Activated CD4-positive, alpha-beta T cell treated with anti-CD3 and anti-CD28 coated beads, Interleukin-2, amount 50 U/mL, for 48 hours (primary cell): ENCODE results near the gene ZNF70.

Experiments used
- DNase-seq, 2 experiments: peaks; one replicate each; pipeline ENCODE4 v3.0.0-alpha.2; 2020

ZNF70 gene

DNA sequence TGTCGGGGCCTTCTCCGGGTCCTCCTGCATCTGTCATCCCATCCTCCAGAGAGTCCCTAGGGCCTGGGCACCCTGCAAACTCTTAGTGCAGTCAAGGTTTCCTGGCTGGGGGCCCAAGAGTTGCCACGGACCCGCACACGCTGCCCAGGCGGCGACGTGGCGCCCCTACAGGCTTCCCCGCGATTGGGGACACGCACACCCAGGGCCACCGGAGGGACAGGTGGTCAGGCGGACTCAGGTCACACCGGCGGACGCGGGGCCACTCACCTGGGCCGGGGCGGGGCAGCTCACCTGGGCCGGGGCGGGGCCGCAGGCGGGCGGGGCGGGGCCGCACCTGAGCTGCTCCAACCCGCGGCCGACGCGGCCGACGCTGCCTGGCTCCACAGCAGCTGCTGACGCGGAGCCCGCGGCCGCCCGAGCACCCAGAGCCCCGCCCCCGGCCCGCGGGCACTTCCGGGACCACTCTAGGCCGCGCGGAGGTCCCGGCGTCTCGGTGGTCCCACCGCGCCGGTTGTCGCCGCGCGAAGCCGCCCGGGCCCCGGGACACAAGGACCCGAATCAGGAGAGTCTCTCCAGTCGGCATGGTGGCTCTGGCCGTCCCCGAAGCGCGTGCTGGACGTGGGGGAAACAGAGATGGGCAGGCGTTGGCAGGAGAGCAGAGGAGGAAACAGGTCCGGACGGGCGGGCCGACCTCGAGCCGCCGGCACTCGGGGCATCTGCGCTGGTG lies at the start of gene ZNF70:
TSS of gene ZNF70 (minus strand) at position 399 of the 727 bp plus-strand sequence. CDS start 5,972 bp downstream, outside the sequence.
- peak; percentile 74 to 77 for DNase-seq

DNA sequence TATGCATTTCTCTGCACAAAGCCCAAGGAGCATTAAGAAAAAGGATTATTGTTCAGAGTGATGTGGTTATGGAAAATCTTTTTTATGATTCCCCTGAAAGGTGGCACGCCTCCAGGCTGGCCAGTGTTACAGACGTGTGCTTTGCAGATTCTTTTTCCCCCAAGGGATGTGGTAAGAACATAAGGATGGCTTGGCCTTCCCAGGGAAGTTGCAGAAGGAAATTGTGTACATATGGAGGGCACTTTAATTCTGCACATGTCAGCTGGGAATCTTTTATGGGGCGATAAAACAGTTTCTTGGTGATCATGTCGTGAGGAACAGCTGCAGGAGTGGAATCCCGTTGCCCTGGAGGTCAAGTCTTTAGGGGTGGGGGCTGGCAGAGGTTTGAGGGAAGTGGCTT lies 45.5 kb upstream of the ZNF70 start:
- no peak for DNase-seq

DNA sequence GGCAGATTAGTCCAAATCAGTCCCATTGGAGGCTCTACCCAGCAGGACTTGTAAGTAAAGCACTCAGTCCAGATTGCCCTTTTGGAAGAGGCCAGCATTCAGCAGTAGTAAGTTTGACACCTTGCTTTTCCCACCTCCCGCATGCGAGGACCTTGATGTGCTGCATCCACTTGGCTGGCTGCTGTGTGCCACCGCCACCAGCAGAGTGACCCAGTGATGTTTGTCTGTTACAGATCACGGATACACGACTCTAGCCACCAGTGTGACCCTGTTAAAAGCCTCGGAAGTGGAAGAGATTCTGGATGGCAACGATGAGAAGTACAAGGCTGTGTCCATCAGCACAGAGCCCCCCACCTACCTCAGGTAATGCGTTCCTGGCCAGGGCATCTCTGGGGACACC lies 42.4 kb upstream of the ZNF70 start:
- DNase-seq, result no peak

DNA sequence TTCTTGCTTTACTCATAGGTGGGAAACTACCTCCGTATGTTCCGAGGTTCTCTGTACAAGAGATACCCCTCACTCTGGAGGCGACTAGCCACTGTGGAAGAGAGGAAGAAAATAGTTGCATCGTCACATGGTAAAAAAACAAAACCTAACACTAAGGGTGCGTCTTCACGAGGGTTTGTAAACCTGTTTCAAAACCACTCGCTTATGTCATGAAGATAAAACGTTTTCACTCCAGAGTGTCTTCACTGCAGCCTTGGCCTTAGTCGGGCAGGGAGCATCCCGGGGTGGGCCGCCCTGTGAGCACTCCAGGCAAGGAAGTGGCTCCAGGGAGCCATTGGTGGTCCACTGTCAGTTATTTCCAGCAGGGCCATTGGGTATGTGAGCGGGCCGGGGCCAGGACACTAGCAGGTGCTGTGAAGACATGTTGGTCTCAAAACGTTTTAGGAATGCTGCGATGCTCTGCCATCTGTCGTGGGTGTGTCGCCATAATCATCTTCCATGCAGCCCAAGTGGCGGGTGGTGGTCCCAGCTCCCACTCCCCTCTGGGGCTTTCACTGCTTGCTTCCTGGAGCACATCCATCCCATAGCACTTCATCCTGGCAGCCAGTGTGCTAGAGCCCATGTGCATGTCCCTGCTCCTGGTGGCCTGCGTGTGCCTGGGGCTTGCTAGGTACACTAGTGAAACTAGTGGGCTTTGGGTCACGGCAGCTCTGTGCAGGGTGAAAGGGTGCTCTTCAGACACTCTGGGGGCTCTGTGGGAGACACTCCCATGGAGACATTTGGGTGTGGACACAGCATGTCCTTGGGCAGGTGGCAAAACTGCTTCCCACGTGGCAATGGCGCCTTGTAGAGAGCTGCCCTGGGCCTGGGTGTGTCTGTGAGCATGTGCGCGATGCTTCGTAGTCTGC lies 41.1 kb upstream of the ZNF70 start:
- DNase-seq, result no peak

DNA sequence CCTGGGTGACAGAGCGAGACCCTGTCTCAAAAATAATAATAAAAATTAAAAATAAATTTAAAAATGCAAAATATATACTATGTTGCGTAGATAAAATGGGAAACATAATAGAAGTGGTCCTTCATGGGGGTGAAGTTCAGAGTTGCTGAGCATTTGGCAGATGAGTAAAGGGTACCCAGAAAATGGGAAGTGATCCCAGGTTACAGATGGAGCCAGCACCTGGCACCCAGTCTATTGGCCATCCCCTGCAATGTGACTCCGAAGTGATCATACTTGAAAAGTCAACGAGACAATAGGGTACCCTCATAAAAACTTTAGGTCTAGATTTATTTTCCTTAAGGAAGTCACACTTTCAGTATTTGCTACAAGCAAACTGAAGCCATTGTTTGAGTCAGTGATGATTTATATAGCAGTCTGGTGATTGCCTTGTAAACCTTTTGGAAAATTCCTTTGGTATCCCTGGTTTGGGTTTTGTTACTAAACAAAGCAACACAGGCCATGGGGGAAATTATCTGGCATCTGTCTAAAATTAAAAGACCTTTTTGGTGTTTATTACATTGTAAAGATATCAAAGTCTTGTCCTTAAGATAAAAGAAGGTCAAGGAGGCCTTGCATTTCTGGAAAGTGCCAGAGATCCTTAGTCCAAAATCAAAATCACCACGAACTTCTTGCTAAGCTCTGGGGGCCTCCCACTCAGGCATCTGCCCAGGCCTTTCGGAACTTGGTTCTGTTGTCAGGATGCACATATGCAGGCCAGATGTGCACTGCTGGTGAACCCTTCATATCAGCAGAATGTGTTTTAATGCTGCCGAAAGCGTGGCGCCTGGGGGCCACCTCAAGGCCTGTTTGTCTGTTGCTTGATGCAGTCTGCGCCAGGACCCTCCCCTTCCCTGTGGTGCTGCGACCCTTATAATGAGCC lies 40.2 kb upstream of the ZNF70 start:
- DNase-seq, result no peak

DNA sequence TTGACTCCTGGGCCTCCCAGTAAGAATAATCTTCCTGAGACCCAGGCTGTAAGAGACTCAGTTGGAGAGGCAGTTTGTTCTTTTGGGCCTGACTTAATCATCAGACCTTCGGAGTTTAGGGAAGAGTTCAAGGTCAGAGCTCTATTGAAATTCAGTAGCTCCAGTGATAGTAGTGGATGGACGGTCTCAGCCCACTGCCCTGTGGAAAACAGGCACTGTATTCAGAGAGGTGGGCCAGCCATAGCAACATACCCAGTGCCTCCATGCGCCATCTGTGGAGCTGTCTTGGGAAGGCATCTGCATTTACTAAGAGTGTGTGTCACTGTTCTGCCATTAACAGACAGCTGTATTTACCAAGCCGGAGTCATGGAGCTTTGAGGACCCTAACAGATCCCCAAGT lies 38.7 kb upstream of the ZNF70 start:
- no peak for DNase-seq

DNA sequence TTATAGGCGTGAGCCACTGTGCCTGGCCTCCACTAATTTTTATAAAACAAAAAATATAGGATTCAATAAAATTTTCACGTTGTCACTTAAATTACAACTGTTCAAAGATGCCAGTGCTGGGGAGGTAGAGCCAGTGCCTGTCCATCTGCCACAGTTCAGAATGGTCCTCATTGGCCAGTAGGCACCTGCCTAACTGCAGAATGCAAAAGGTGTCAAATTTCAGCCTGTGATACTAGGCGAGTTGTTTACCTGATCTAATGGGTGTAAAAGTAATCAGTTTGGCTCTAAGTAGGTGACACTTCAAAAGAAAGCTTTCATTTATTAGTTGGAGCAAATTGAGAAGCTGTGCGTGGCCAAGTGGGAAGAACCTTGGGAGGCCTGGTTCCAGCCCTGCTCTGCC lies 38.2 kb upstream of the ZNF70 start:
- no peak for DNase-seq

DNA sequence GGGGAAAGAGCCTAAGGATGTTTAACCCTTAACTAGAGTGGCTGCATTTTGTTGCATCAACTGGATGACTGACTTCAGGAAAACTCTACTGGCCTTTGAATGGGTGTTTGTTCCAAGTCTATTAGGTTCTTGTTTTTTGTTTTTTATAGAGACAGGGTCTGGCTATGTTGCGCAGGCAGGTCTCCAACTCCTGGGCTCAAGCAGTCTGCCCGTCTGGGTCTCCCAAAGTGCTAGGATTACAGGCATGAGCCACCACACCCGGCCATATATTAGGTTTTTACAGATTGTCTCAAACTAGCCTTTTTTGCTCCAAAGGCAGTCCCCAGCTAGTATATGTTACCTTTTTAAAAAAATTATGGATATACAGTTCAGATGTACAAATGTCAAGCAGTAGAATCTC lies 37.0 kb upstream of the ZNF70 start:
- DNase-seq, result no peak

DNA sequence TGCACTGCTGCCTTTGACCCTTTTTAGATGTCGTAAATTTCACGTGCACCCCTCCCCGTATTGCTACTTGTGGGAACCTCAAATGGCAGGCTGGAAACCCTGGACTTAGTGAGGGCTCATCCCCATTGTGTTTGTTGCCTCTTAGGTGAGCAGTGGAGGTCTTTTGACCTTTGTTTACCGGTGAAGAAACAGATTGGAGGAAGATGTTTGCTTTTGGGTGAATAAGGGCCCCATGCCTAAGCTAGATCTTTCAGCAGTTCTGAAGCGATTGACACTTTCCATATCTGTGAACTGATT lies 36.6 kb upstream of the ZNF70 start:
- DNase-seq, result no peak

DNA sequence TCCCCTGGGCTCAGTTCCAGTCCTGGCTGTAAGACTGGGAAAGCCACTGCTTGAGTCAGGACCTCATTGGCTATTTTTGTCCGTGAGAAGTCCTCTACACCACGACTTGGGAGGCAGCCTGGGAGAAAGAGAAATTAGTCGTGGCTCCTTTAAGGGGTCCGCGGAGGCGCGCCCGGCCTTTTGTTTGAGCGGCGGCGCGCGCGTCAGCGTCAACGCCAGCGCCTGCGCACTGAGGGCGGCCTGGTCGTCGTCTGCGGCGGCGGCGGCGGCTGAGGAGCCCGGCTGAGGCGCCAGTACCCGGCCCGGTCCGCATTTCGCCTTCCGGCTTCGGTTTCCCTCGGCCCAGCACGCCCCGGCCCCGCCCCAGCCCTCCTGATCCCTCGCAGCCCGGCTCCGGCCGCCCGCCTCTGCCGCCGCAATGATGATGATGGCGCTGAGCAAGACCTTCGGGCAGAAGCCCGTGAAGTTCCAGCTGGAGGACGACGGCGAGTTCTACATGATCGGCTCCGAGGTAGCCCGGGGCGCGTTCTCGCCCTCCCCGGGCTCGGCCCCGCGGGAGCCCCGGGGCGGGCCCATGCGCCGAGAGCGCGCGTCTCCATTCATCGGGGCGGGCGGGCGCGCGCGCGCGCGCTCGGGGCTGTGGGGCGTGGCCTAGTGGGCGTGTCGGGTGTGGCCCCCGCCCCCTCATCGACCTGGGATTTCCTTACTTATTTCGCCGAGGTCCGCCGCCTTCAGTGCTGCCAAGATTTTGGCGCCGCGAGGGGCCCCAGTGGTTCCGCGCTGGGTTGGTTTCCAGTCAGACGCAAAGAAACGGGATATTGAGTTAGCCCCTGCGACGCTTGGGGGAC lies 36.1 kb upstream of the ZNF70 start, which contains the start of gene SMARCB1:
TSS of gene SMARCB1 (plus strand) at position 215 of the 848 bp plus-strand sequence. CDS start at position 419, 204 bp downstream.
- peak; percentile 87 to 88 for DNase-seq

DNA sequence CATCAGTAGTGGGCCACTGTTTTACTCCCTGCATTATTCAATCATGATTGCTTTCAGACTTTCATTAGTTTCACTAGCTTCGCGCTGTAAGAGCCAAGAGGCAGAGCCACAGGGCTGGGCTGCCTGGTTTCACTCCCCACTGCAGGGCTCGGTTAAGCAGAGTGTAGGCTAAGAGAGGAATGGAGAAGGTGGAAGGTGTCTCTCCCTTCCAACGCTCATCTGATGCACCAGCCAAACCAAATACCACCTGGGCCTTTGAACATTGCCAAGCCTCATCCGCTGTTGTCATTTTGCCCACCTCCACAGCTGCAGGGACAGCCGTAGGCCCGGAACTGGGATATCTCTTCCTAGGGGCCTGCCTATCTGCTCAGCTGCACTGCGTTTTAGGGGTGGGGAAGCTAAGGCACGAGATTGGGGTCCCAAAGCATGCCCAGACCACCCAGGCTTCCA lies 35.4 kb upstream of the ZNF70 start:
- no peak for DNase-seq

DNA sequence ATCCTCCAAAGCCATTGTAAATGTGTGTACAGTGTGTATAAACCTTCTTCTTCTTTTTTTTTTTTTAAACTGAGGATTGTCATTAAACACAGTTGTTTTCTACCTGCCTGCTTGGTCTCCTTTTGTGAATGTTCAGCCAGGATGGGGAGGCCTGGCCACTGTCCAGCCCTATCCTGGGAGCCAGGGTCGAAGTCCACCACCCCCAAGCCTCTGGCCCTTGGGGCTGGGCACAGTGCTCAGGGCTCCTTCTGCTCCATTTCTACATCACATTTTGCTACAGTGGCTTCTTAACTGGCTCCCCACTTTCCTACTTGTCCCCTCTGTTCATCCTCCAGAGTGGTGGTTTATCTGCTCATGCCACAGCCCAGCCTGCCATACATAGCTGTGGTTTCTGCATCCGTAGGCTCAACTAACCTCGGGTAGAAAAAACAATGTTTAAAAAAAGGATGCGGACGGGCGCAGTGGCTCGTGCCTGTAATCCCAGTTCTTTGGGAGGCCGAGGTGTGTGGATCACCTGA lies 33.4 kb upstream of the ZNF70 start:
- no peak for DNase-seq

DNA sequence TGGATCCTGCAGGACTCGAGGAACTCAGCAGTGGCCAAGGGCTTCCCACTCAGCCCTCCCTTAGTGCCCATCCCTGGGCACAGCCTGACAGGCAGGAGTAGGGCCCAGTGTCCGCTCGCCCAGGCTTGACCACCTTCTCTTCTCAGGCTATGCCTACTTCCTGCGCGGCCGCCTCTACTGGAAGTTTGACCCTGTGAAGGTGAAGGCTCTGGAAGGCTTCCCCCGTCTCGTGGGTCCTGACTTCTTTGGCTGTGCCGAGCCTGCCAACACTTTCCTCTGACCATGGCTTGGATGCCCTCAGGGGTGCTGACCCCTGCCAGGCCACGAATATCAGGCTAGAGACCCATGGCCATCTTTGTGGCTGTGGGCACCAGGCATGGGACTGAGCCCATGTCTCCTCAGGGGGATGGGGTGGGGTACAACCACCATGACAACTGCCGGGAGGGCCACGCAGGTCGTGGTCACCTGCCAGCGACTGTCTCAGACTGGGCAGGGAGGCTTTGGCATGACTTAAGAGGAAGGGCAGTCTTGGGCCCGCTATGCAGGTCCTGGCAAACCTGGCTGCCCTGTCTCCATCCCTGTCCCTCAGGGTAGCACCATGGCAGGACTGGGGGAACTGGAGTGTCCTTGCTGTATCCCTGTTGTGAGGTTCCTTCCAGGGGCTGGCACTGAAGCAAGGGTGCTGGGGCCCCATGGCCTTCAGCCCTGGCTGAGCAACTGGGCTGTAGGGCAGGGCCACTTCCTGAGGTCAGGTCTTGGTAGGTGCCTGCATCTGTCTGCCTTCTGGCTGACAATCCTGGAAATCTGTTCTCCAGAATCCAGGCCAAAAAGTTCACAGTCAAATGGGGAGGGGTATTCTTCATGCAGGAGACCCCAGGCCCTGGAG lies 32.6 kb upstream of the ZNF70 start:
- DNase-seq, result no peak

DNA sequence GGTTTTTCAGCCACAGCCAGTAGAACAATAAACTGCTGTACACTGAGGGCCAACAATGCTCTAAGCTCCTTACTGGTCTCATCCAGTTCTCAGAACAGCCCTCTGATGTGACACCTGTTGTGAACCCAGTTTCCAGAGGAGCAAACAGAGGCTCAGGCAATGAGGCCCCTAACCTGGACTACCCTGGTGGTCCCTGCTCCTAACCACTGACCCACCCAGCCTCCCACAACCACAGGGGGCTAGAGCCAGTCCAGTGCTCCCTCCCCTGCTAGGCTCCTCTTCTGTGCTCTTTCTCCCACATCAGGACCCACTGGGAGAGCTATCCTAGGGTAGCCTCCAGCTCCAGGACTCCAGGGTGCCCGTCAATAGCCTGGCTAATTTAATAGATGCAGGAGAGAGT lies 31.8 kb upstream of the ZNF70 start:
- DNase-seq, result no peak

DNA sequence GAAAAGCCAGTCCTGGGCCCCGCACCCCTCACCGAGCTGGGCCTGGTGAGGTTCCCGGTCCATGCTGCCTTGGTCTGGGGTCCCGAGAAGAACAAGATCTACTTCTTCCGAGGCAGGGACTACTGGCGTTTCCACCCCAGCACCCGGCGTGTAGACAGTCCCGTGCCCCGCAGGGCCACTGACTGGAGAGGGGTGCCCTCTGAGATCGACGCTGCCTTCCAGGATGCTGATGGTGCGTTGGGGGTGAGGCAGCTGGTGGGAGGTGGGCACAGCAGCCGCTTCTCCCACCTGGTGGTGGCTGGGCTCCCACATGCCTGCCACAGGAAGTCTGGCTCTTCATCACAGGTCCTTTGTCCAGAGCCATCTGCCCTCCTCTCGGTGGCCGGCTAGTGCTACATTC lies 31.3 kb upstream of the ZNF70 start:
- DNase-seq, result no peak

DNA sequence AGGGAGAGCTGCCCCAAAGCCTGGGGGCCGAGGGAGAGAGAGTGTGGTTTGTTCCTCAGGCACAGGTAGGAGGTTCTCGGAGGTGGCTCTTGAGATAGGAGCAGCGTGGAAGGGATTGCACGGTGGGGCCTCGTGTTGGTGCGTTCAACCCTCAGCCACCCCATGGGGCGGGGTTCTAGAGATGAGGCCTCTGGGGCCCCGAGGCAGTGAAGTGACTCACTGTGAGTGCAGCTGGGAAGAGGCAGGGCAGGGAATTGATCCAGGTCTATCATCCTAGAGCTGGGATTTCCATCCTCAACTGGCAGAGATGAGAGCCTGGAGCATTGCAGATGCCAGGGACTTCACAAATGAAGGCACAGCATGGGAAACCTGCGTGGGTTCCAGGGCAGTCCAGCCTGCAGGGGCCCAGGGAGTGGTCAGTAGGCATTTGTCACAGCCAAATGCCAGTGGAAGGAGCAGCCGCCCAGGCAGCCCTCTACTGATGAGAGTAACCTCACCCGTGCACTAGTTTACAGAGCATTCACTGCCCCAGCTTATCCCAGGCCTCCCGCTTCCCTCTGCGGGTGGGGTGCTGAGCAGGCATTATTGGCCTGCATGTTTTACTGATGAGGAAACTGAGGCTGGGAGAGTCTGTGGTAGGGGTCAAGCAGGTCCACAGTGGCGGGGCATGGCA lies 30.7 kb upstream of the ZNF70 start:
- no peak for DNase-seq

DNA sequence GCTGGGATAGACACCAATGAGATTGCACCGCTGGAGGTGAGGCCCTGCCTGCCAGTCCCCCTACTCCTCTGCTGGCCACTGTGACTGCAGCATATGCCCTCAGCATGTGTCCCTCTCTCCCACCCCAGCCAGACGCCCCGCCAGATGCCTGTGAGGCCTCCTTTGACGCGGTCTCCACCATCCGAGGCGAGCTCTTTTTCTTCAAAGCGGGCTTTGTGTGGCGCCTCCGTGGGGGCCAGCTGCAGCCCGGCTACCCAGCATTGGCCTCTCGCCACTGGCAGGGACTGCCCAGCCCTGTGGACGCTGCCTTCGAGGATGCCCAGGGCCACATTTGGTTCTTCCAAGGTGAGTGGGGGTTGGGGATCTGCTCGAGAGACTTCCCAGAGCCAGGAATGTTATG lies 30.2 kb upstream of the ZNF70 start:
- DNase-seq, result no peak

DNA sequence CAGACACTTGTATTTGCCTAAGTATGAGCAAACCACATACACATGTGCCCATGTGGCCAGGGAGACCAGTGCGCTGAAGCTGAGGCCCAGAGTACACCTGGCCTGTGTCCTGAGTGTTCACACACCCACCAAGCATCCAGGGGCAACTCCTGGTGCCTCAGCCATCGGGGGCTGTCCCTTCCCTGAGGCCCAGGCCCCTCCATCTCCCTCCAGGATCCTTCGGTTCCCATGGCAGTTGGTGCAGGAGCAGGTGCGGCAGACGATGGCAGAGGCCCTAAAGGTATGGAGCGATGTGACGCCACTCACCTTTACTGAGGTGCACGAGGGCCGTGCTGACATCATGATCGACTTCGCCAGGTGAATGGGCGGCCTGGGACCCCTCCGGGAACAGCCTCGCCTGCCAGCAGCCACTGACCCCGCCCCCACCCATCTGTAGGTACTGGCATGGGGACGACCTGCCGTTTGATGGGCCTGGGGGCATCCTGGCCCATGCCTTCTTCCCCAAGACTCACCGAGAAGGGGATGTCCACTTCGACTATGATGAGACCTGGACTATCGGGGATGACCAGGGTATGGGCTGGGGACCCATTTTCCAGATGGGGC lies 29.3 kb upstream of the ZNF70 start:
- no peak for DNase-seq

DNA sequence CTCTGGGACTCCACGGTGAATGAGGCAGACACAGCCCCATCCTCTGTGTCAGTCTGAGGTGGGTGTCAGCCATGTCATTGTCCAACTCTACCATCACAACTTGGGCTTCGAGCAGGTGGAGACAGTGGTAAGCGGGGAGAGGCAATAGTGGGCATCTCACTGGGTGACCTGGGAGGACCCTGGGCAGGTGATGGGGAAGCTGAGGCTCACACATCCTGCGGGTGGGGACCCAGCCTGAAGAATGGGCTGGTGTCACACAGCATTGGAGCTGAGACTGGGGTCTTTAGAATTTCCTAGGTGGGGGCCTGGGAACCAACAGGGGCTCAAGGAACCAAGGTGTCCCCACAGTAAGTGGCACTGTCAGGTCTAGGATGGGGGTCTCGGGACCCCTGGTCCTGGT lies 28.8 kb upstream of the ZNF70 start:
- no peak for DNase-seq

DNA sequence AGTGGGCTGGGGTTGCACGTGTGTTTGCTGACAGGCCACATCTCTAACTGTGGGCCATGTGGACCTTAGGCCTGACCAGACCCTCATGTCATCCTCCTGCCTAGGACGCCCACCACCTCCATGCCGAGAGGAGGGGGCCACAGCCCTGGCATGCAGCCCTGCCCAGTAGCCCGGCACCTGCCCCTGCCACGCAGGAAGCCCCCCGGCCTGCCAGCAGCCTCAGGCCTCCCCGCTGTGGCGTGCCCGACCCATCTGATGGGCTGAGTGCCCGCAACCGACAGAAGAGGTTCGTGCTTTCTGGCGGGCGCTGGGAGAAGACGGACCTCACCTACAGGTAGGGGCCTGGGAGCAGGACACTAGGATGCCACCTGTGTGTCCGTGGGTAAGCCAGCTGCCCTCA lies 28.2 kb upstream of the ZNF70 start:
- DNase-seq, result no peak
